Testis (tissue), 3 donors: ENCODE data around the gene EMILIN2. TPM values are rescaled to one million over a fixed set of nuclear protein-coding genes. Genes with fewer than 3 reads are reported as not detected.

Experiments used
- DNase-seq: peaks from one replicate; pipeline ENCODE4 v3.0.0-alpha.2; 2019
- H3K27ac ChIP-seq, 2 donors: fragments of 200-600 bp; sonication (generic); one replicate each; pipeline ENCODE4 v1.5.1; 2019
- H3K27me3 ChIP-seq: fragments of 200-600 bp; sonication (generic); one replicate; pipeline ENCODE4 v1.5.1; 2019
- H3K36me3 ChIP-seq: fragments of 200-600 bp; sonication (generic); one replicate; pipeline ENCODE4 v1.5.1; 2017; ENCODE audit warnings: low read depth; ENCODE audit errors: missing control alignments
- H3K4me1 ChIP-seq: fragments of 200-600 bp; sonication (generic); one replicate; pipeline ENCODE4 v1.5.1; 2019
- H3K4me3 ChIP-seq, 2 donors: fragments of 200-600 bp; sonication (generic); one replicate each; pipeline ENCODE4 v1.5.1; 2017 to 2019
- H3K9me3 ChIP-seq: fragments of 200-600 bp; sonication (generic); one replicate; pipeline ENCODE4 v1.5.1; 2017
- CTCF ChIP-seq, 3 experiments: fragments of 450-650 bp in 2 of 3; fragments of 200-600 bp in 1 of 3; sonication (generic) in 1 of 3; IDR thresholded peaks; one replicate each; pipeline ENCODE4 v1.5.1; 2016 to 2019; ENCODE audit warnings: antibody characterized with exemption in 3 of 3, mild to moderate bottlenecking in 2 of 3, moderate library complexity in 1 of 3
- POLR2A ChIP-seq: fragments of 450-650 bp; IDR thresholded peaks from one replicate; pipeline ENCODE4 v1.6.1; 2017; ENCODE audit warnings: antibody characterized with exemption, mild to moderate bottlenecking, moderate library complexity
- WGBS, 2 donors: methylation state at CpG; one replicate each; pipeline ENCODE4 v1.1.5; 2018; 5-methylcytosine and 5-hydroxymethylcytosine counted together
- intact Hi-C: fragments of 100-400 bp; cut with DNase I; formaldehyde crosslinking; loops from one replicate; pipeline ENCODE4 v1.15.1; 2023; ENCODE audit warnings: low total_unique reads
- polyA plus RNA-seq: library from polyadenylated mRNA; stranded (reverse); fragments of 350-450 nt; fragmentation: Illumina TruSeq; extraction: RNeasy Lipid Tissue Mini Kit (QIAGEN cat#74804); gene quantifications from one replicate; pipeline ENCODE4 v1.2.3, GENCODE V29; 2014; ENCODE audit warnings: low read depth, low replicate concordance; ENCODE audit not compliant: insufficient read depth
- total RNA-seq, 2 donors: library from RNA; depleted of rRNA; stranded (reverse); fragments of >200 nt; gene quantifications; one replicate each; pipeline ENCODE4 v1.2.3, GENCODE V29; 2016

The EMILIN2 gene
- total and polyA plus RNA-seq, 3 donors from 2014 or later, result 21.4 to 34.1 (median 26.4) TPM

GRCh38 chr18:2910751-2911425 is 64.1 kb downstream of the EMILIN2 start:
- Histone ChIP-seq H3K27me3 (no peaks in the 10 kb centered on the region), H3K4me1 (peaks cover 25% of the 10 kb centered on the region), H3K36me3 (no peaks in the 10 kb centered on the region), H3K9me3 (no peaks in the 10 kb centered on the region), H3K4me3 (no peak overlapping the region), H3K27ac (no peak overlapping the region)
- no peak for DNase-seq
- intact Hi-C loops, result no loop called here
- TF ChIP-seq CTCF (IDR thresholded peaks at IDR 0.05) (no peak), POLR2A (no peak)
- WGBS, 2 donors, result 87 to 96% methylated on average over 11 to 13 of the region's 13 CpGs

GRCh38 chr18:2911533-2911932 is 64.7 kb downstream of the EMILIN2 start:
- no peaks in the 10 kb centered on the region for H3K27me3 ChIP-seq
- no peaks in the 10 kb centered on the region for H3K9me3 ChIP-seq
- no peak for DNase-seq
- peaks cover 25% of the 10 kb centered on the region for H3K4me1 ChIP-seq
- H3K27ac ChIP-seq, result no peak overlapping the region
- no peaks in the 10 kb centered on the region for H3K36me3 ChIP-seq
- intact Hi-C loops, result no loop called here
- H3K4me3 ChIP-seq, result no peak overlapping the region
- TF ChIP-seq POLR2A (no peak), CTCF (IDR thresholded peaks at IDR 0.05) (no peak)
- WGBS, 2 donors, result 90 to 100% methylated on average over 2 to 4 of the region's 4 CpGs

- intact Hi-C loops, result no loop called here
- WGBS, 2 donors, result 86 to 94% methylated on average over 17 to 29 of the region's 29 CpGs
- no peaks in the 10 kb centered on the region for H3K36me3 ChIP-seq
- H3K4me3 ChIP-seq, result no peak overlapping the region
- TF ChIP-seq POLR2A (no peak), CTCF (IDR thresholded peaks at IDR 0.05) (no peak)
- no peaks in the 10 kb centered on the region for H3K9me3 ChIP-seq
- H3K27me3 ChIP-seq, result no peaks in the 10 kb centered on the region
- peak overlapping the region in 1 of 2 donors; percentile 19 for H3K27ac ChIP-seq
- no peak for DNase-seq
- H3K4me1 ChIP-seq, result peaks cover 19% of the 10 kb centered on the region
Observed at GRCh38 chr18:2912357-2913299, 65.8 kb downstream of the EMILIN2 start.

GRCh38 chr18:2913398-2914005 is 66.7 kb downstream of the EMILIN2 start:
- no peaks in the 10 kb centered on the region for H3K36me3 ChIP-seq
- 64 to 72% methylated on average over 17 of the region's 17 CpGs for WGBS, 2 donors
- intact Hi-C loops, result no loop called here

More at GRCh38 chr18:2913398-2914005, 66.7 kb downstream of the EMILIN2 start:
- Histone ChIP-seq H3K27ac (peak overlapping the region in 1 of 2 donors; percentile 19), H3K27me3 (no peaks in the 10 kb centered on the region), H3K9me3 (no peaks in the 10 kb centered on the region), H3K4me1 (peaks cover 19% of the 10 kb centered on the region), H3K4me3 (no peak overlapping the region)
- no peak for DNase-seq
- no peak for TF ChIP-seq POLR2A
- no peak for TF ChIP-seq CTCF (IDR thresholded peaks at IDR 0.05)
